Measurements from ENCODE around the gene ZDHHC4. TPM values are rescaled to one million over a fixed set of nuclear protein-coding genes. Genes with fewer than 3 reads are reported as not detected.

ZDHHC4 gene
- total RNA-seq, 1 donor from 2014 or later: 5.1 TPM

DNA sequence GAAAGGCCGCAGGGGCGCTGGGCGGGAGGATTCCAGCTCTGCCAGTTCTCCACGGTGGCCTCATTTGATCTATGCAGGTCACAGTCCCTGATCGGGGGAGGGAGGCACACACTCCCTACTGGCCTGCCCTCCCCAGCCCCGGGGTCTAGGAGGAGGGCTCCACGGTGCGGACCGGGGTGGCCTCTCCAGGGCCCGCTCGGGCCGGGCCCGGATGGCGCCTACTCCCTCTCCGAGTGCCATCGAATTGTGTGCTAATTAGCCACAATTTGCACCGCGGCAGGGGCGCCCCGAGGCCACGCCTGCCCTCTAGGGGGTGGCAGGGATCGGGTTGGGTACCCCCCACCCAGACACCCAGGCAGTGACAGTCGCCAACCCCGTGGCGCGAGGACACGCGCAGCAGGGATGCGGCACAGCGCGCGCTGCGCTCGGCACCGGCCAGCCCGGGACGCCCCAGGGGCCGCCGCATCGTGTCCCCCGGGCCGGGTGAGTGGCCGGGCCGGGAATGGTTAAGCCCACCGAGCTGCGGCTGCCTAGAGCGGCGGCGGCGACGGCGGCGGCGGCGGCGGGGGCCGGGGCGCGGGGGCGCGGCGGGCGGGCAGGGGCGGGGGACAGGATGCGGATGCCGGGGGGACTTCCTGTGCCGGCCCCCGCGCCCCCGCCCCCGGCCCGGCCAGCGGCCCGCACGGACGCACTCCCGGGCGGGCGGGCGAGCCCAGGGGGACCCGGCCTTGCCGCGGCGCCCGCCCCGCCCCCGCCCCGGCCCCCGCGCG is 37.9 kb downstream of the ZDHHC4 start, which contains the start of gene ZNF853:
Gene ZNF853 (plus strand): TSS at position 658 of the 770 bp plus-strand sequence. CDS start 565 bp downstream, outside the sequence.
- TF ChIP-seq, protein P1, sequence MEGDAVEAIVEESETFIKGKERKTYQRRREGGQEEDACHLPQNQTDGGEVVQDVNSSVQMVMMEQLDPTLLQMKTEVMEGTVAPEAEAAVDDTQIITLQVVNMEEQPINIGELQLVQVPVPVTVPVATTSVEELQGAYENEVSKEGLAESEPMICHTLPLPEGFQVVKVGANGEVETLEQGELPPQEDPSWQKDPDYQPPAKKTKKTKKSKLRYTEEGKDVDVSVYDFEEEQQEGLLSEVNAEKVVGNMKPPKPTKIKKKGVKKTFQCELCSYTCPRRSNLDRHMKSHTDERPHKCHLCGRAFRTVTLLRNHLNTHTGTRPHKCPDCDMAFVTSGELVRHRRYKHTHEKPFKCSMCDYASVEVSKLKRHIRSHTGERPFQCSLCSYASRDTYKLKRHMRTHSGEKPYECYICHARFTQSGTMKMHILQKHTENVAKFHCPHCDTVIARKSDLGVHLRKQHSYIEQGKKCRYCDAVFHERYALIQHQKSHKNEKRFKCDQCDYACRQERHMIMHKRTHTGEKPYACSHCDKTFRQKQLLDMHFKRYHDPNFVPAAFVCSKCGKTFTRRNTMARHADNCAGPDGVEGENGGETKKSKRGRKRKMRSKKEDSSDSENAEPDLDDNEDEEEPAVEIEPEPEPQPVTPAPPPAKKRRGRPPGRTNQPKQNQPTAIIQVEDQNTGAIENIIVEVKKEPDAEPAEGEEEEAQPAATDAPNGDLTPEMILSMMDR (IDR thresholded peaks at IDR 0.05): no peak
- H3K4me3 ChIP-seq: peak within 1 kb of the TSS; percentile 65 to 77
- no peaks in the 10 kb centered on the region for H3K27me3 ChIP-seq
- H3K27ac ChIP-seq: peak within 1 kb of the TSS; percentile 53 to 69
- H3K36me3 ChIP-seq: peaks cover 4 to 5% of the 10 kb centered on the region in 2 donors
- H3K9me3 ChIP-seq: no peaks in the 10 kb centered on the region
- peaks cover 3 to 12% of the 10 kb centered on the region in 2 donors for H3K4me1 ChIP-seq
- no peak for DNase-seq (ENCODE audit: low spot score in 2 of 2)
- intact Hi-C loops (cut with DNase I): no loop called here

DNA sequence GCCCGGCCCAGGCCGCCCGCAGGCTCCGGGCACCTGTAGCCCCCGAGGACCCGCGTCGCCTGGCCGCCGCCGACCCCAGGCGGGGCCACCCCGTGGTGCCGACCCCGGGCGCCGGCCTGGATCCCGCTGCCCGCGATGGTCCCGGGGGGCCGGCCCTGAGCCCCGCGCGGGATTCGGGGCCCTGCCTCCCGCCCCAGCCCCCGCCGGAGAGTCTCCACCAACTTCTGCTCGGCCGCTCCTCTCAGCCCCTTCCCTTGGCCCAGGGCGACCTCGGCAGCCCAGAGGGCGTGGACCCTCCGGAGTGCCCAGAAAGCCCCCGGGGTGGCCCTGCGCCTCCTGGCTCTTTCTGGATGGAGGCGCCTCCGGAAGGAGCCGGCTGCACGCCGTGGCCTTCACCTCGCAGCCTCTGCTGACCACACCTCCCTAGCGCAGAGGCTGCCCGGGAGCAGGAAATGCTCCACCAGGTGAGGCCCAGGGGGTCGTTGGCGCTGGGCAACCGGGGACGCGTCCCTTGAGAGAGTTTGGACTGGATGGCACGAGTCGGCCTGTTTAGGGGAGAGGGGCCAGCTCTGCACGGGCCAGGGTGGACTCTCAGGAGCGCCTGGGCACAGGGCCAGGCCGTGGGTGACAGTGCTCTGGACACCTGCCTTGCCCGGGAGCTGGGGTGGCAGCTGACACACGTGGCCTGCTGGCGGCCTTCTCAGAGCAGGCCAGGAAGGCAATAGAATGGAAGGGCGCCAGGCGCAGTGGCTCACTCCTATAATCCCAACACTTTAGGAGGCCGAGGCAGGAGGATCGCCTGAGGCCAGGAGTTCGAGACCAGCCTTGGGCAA is 38.7 kb downstream of the ZDHHC4 start:
- Histone ChIP-seq H3K27me3 (no peaks in the 10 kb centered on the region), H3K27ac (peak overlapping the region in 1 of 2 donors; percentile 6), H3K4me3 (peak overlapping the region; percentile 63 to 70), H3K9me3 (no peaks in the 10 kb centered on the region), H3K4me1 (peaks cover 3 to 12% of the 10 kb centered on the region in 2 donors), H3K36me3 (peaks cover 4 to 8% of the 10 kb centered on the region in 2 donors)
- intact Hi-C loops (cut with DNase I): no loop called here
- TF ChIP-seq, protein P1 (IDR thresholded peaks at IDR 0.05): no peak
- no peak for DNase-seq (ENCODE audit: low spot score in 2 of 2)

DNA sequence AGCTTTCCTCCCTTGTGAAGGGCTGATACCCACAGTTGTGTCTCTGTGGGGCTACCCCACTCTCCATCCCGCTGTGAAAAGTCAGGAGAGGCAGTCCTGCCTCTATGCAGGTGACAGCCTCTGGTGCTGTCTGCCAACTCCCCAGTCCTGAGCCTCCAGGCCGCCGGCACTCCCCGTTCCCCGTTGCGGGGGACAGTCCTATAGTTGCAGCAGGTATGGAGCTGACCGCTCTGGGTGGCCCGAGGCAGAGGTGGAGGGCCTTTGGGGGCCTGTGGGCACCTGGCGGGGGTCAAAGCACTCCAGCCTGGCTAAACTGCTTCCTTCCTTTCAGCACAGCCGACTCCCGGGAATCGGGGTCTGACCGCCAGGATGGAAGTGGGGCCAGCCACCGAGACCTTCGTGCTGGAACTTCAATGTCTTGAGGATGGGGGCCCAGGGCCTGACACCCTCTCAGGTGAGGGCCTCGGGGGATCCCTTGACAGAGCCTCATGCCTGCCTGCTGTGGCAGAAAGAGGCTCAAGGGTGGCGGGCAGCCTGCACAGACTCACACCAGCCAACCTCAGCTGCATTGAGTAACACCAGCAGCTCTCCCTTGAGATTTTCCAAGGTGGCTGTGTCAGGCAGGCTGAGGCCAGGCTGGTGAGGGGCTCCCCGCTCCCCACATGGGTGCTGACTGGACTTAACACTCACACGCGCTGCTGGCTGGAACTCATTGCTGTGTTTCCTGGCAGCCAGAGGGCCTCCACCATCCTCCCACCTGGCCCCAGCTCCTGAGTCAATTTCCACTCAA is 39.8 kb downstream of the ZDHHC4 start:
- H3K9me3 ChIP-seq: no peaks in the 10 kb centered on the region
- peaks cover 3 to 12% of the 10 kb centered on the region in 2 donors for H3K4me1 ChIP-seq
- no peak for DNase-seq (ENCODE audit: low spot score in 2 of 2)
- no peaks in the 10 kb centered on the region for H3K27me3 ChIP-seq
- intact Hi-C loops (cut with DNase I): no loop called here
- no peak overlapping the region for H3K27ac ChIP-seq
- TF ChIP-seq, protein P1 (IDR thresholded peaks at IDR 0.05): no peak
- peaks cover 15 to 18% of the 10 kb centered on the region in 2 donors for H3K36me3 ChIP-seq
- H3K4me3 ChIP-seq: peak overlapping the region in 1 of 2 donors; percentile 70

DNA sequence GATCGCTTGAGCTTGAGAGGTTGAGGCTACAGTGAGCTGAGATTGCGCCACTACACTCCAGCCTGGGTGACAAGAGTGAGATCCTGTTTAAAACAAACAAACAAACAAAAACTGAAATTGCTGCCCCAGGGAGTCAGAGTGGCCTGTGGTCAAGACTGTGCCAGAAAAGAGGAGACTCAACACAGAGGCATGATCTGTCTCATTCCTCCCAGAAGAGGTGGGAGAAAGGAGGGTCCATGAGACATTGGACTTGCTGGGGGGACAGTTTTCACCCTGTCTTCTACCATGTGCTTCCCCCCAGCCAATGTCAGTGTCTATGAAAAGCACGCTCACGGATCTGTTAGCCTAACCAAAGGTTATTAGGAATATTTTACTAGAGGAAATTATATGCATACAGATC is 41.4 kb downstream of the ZDHHC4 start:
- no peak for DNase-seq (ENCODE audit: low spot score in 2 of 2)
- H3K36me3 ChIP-seq: peaks cover 18 to 29% of the 10 kb centered on the region in 2 donors
- H3K4me1 ChIP-seq: peaks cover 3 to 12% of the 10 kb centered on the region in 2 donors
- H3K4me3 ChIP-seq: no peak overlapping the region
- intact Hi-C loops (cut with DNase I): no loop called here
- no peaks in the 10 kb centered on the region for H3K27me3 ChIP-seq
- H3K9me3 ChIP-seq: no peaks in the 10 kb centered on the region
- TF ChIP-seq, protein P1 (IDR thresholded peaks at IDR 0.05): no peak
- no peak overlapping the region for H3K27ac ChIP-seq

DNA sequence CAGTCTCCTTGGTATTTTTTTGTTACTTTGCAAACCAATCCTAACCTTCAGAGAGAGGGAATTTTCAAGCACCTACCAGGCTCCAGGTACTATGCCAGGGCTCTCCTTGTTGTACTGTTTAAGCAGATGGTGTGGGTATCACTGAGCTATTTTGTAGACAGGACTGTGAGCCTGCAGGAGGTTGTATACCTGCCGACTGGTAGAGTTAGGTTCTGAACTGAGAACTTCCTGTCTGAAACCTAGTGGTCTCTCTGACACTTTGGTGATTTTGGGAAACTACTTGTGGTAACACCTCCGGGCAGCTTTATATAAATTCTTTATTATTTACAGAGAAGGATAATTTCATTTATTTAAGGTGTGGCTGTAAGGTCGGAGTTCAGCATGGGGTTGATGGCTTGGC is 42.7 kb downstream of the ZDHHC4 start:
- no peak overlapping the region for H3K27ac ChIP-seq
- H3K4me3 ChIP-seq: no peak overlapping the region
- H3K27me3 ChIP-seq: no peaks in the 10 kb centered on the region
- no peak for DNase-seq (ENCODE audit: low spot score in 2 of 2)
- intact Hi-C loops (cut with DNase I): no loop called here
- H3K4me1 ChIP-seq: peaks cover 3 to 12% of the 10 kb centered on the region in 2 donors
- TF ChIP-seq, protein P1 (IDR thresholded peaks at IDR 0.05): no peak
- no peaks in the 10 kb centered on the region for H3K9me3 ChIP-seq
- peaks cover 18 to 32% of the 10 kb centered on the region in 2 donors for H3K36me3 ChIP-seq

All from ascending aorta (tissue), 2 donors.